ENCODE measurements around the gene TWF2.

Gene TWF2

GRCh38 chr3:52202384-52203077, 36.4 kb downstream of the TWF2 start:
- no peak for DNase-seq (ENCODE audit: low read depth)

GRCh38 chr3:52200981-52201679, 37.8 kb downstream of the TWF2 start:
- no peak for DNase-seq (ENCODE audit: low read depth)

- no peak for DNase-seq (ENCODE audit: low read depth)
Observed at GRCh38 chr3:52198643-52199608, 40.0 kb downstream of the TWF2 start.

- DNase-seq (ENCODE audit: low read depth) = peak; percentile 91
Observed at GRCh38 chr3:52197842-52198625, 40.9 kb downstream of the TWF2 start, which contains the start of gene ALAS1. Gene ALAS1 (plus strand): TSS chr3:52198160. CDS start chr3:52199242, 1,082 bp downstream.

- DNase-seq (ENCODE audit: low read depth) = no peak
Observed at GRCh38 chr3:52197499-52197841, 41.5 kb downstream of the TWF2 start.

- no peak for DNase-seq (ENCODE audit: low read depth)
Observed at GRCh38 chr3:52196977-52197376, 42.0 kb downstream of the TWF2 start.

- no peak for DNase-seq (ENCODE audit: low read depth)
Observed at GRCh38 chr3:52195823-52196331, 43.1 kb downstream of the TWF2 start.

- no peak for DNase-seq (ENCODE audit: low read depth)
Observed at GRCh38 chr3:52195291-52195597, 43.7 kb downstream of the TWF2 start.

GRCh38 chr3:52194485-52195290, 44.3 kb downstream of the TWF2 start:
- no peak for DNase-seq (ENCODE audit: low read depth)

- DNase-seq (ENCODE audit: low read depth) = no peak
Observed at GRCh38 chr3:52193065-52193464, 45.9 kb downstream of the TWF2 start.

GRCh38 chr3:52191663-52192062, 47.3 kb downstream of the TWF2 start:
- DNase-seq (ENCODE audit: low read depth) = no peak

GRCh38 chr3:52190294-52191074, 48.5 kb downstream of the TWF2 start:
- DNase-seq (ENCODE audit: low read depth) = no peak

GRCh38 chr3:52188556-52188955, 50.4 kb downstream of the TWF2 start:
- DNase-seq (ENCODE audit: low read depth) = no peak

GRCh38 chr3:52186729-52187128, 52.2 kb downstream of the TWF2 start:
- DNase-seq (ENCODE audit: low read depth) = no peak

GRCh38 chr3:52185837-52186236, 53.1 kb downstream of the TWF2 start:
- DNase-seq (ENCODE audit: low read depth) = no peak

GRCh38 chr3:52185311-52185710, 53.6 kb downstream of the TWF2 start:
- no peak for DNase-seq (ENCODE audit: low read depth)

GRCh38 chr3:52184690-52185089, 54.3 kb downstream of the TWF2 start:
- DNase-seq (ENCODE audit: low read depth) = no peak

GRCh38 chr3:52183786-52184445, 55.0 kb downstream of the TWF2 start:
- DNase-seq (ENCODE audit: low read depth) = no peak

- DNase-seq (ENCODE audit: low read depth) = no peak
Observed at GRCh38 chr3:52182691-52183090, 56.3 kb downstream of the TWF2 start.

- DNase-seq (ENCODE audit: low read depth) = no peak
Observed at GRCh38 chr3:52182196-52182595, 56.8 kb downstream of the TWF2 start.
